Epithelial cell of esophagus (primary cell): ENCODE data around the gene UHMK1.
A peak's percentile ranks its signal among the peaks of the same experiment; 100 is the strongest.

ENCODE experiments used
- DNase-seq: peaks from one replicate; pipeline ENCODE4 v3.0.0; 2010; ENCODE audit warnings: low read depth
- H3K4me3 ChIP-seq: 2 replicates; pipeline ENCODE4 v1.5.1; 2011; ENCODE audit warnings: mild to moderate bottlenecking, low read length, control low read depth
- CTCF ChIP-seq: IDR thresholded peaks from 2 replicates; pipeline ENCODE4 v1.5.1; 2011; ENCODE audit warnings: low read depth, mild to moderate bottlenecking, low read length, control low read depth, inconsistent platforms; ENCODE audit not compliant: insufficient read depth; ENCODE audit errors: missing control alignments

UHMK1 gene

GRCh38 chr1:162557536-162557935 is 59.9 kb downstream of the UHMK1 start:
- no peak overlapping the region for H3K4me3 ChIP-seq
- no peak for DNase-seq
- no peak for TF ChIP-seq CTCF

- H3K4me3 ChIP-seq, result peak overlapping the region; percentile 60
- DNase-seq, result no peak
- TF ChIP-seq CTCF, result no peak
Observed at GRCh38 chr1:162560303-162561036, 62.9 kb downstream of the UHMK1 start.

GRCh38 chr1:162561037-162561615 is 63.5 kb downstream of the UHMK1 start:
- no peak for TF ChIP-seq CTCF
- peak overlapping the region; percentile 72 for H3K4me3 ChIP-seq
- DNase-seq, result peak; percentile 98

- peak; percentile 16 for DNase-seq
- H3K4me3 ChIP-seq, result peak within 1 kb of the TSS; percentile 72
- no peak for TF ChIP-seq CTCF
Observed at GRCh38 chr1:162561616-162562469, 64.2 kb downstream of the UHMK1 start, which contains the start of gene UAP1. Gene UAP1 (plus strand): TSS chr1:162561722. CDS start chr1:162566069, 4,347 bp downstream.

- peak; percentile 84 for DNase-seq
- no peak for TF ChIP-seq CTCF
- H3K4me3 ChIP-seq, result peak overlapping the region; percentile 72
Observed at GRCh38 chr1:162562470-162562828, 64.8 kb downstream of the UHMK1 start.

- no peak overlapping the region for H3K4me3 ChIP-seq
- TF ChIP-seq CTCF, result no peak
- DNase-seq, result peak; percentile 18
Observed at GRCh38 chr1:162564762-162565218, 67.2 kb downstream of the UHMK1 start.
